ENCODE measurements around the gene EDN2.

- TF ChIP-seq CTCF (IDR thresholded peaks at IDR 0.05 in 4 of 5, conservative IDR thresholded peaks at IDR 0.05 in 1 of 5) (no peak), POLR2A (IDR thresholded peaks at IDR 0.05) (no peak)
These were observed 34.0 kb upstream of the EDN2 start for GRCh38 chr1:41518471-41518870.
